GM19438 (cell line): ENCODE results near the gene DMBT1.

Experiments
- ATAC-seq: cut with Tn5 transposase; IDR thresholded peaks from one replicate; pipeline ENCODE4 v1.9.1; 2021; ENCODE audit warnings: low read depth; ENCODE audit not compliant: unreplicated experiment

The DMBT1 gene

DNA sequence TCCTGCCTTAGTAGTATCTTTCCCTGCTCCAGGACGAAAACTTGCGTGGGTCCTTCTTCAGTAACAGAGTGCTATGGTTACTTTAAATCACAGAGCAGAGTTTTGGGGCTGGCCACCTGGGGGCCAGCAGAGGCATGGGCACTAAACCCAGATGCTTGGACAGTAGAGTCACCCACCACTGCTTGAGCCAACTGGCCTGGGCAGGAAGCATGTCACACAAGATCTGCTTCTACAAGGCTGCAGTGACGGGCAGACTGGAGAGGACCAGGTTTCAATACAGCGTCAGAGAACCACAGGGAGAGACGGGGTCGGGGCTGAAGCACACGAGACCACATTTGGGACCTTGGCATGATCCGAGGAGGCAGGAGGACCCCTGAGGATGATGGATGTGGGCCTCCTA, 14.3 kb upstream of the DMBT1 start:
- no peak for ATAC-seq

DNA sequence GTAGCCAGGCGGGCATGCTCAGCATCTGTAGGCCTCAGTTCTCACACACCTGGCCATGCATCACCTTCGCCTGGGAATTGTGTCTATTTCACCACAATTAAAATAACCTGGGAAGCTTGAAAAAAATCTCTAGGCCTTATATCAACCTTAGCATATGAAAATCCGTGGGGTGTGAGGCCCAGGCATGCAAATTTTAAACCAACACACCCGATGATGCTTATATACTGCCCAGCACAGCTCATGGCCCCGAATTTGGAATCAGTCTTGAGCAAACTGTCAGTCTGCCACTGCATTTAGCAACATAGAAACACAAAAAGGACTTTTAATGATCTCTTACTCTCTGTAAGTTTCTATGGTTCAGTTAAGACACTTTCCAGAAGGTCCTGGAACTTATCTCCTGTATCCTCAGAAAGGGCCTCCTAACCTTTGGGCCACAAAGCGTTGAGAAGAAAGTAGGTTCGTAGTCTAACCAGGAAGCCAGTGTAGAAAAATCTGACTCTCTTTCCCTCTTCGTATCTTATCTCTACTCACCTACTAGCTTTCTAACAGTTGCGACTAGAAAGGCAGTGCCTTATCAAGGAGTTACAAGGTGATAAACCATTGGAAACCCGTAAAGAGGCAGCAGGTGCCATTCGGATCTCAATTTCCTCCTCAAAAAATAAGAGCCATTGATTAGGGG, 12.0 kb upstream of the DMBT1 start:
- no peak for ATAC-seq

DNA sequence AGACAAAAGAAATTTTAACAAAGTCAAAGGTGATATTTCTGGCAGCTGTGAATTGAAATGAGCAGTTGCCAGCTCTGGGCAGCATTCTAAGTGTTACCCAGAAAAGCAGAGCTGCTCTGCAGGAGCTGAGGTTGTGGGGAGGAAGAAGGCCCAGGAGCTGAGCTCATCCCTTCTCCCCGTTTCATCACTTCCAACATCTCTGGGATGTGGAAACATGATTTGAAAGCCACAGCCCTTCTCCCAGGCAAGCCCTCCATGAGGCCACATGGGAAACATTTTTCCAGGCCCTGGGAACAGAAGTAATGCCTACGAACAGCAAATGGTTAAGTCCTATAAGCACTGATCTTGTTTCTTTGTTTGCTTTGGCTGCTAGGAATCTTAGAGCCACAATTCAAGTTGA, 10.9 kb upstream of the DMBT1 start:
- no peak for ATAC-seq

DNA sequence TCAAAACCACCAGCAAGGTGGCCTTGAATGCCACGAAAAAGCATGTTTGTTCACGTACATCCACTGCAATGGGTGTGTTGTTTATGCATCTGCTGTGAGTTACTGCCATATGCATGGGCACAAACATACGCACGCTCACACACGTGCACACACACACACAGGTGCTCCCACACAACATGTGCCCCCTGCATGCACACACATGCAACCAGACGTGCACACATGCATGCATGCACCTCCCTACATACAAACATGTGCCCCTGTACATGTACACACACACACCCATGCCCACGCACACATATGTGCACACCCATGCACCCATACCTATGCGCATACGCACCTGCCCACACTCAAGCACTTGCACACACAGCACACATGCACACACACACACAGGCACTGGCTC, 10.1 kb upstream of the DMBT1 start:
- ATAC-seq = no peak

DNA sequence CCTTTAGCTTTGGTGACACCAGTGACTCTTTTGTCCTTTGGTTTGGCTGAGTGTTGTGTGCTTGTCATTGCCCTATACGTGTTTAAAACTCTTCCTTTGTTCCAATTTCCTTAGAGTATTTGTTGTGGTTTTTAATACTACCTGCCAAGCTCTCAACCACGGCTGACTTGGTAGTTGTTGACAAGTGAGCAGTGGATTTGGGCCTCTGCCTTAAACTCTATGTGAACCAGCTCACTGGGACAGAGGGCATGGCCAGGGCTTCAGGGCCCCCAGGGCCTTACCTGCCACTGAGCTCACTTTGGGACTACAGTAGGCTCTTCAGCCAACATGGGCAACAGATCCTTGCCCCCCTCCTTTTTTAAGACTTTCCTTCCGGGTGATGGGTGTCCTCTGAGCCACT, 9.6 kb upstream of the DMBT1 start:
- ATAC-seq = no peak

DNA sequence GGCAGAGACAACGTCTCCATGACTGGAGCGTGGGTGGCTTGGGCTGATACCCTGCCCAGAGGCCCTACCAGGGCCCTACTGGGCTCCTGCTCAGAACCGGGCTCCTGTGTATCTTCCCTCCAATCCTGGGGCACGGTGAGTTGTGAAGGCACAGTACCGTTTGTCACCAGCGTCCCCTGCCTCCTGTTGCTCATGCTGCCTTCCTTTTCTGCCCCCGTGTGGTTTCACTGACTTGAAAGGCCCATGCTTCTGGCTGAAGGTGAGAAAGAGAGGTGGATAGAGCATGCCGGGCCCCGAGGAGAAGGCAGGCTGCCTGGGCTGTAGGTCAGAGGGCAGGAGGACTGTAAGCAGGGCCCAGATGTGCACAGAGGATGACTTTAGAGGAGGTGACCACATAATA, 9.1 kb upstream of the DMBT1 start:
- no peak for ATAC-seq

DNA sequence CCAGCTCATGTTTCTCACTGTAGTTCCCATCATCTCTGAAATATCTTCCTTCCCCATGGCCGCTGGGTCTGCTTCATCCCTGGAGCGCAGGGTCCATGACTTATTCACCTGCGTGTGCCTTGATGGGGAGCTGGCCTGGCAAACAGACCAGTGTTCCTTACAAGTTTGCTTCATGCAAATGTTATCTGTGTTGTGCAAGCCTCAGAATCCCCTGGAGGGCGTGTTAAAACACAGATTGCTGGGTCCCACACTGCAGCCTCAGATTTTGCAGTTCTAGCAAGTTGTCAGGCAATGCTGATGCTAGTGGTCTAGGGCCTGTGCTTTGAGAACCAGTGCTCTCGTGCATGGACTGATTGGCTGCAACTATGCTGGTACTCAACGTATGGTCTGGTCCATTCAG, 7.2 kb upstream of the DMBT1 start:
- ATAC-seq = no peak

DNA sequence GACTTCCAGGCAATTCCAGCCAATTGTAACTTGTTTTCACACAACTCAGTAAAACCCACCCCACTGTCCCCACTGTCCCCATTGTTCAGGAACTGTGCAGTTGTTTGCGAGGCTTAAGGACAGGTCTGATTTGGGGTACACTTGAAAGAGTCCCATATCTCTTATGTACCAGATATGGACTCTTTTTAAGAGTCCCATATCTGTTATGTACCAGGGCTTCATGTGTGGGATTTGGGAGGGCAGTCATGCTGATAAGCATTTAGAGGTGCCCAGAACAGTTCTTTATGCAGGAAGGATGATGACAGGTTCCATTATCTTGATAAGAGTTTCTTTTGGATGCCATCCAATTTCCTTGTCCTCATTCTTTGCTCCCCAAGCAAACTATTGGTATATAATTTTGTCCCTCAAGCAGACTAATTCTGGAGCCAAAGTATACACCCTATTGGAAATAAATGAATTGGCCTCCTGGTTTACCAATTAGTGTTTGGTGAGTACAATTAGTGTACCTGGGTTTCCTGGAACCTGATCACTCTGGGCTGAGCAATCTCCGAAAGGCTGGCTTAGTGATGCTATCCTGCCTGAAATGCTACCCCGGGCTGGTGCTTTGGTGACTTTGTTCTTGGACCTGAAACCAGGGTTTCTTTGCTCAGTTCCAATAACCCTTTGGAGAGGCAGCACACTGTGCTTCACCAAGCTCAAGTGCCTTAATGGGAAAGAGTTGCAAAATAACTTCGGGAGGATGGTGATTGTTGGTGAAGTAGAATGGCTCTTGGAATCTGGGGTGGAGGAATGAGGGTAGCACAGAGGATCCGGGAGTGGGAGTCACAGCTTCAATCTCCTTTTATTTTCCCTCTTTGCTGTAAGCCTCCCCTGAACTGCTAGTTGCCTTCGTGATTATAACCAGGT, 6.2 kb upstream of the DMBT1 start:
- no peak for ATAC-seq

DNA sequence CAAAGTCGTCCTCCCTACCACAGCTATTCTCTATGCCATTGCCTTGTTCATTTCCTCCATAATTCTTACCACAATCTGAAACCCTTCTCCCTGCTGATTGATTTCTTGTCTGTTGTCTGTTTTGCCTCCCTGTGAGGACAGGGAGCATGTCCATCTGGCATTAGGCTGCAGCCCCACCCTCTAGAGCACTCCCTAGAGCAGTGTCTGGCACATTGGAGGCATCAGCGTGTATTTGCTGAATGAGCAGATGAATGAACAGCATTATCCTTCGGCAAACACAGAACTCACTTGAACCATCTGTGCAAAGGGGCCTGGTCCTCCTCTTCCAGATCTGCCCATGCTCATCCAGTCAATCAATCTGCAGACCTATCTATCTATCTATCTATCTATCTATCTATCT, 5.1 kb upstream of the DMBT1 start:
- no peak for ATAC-seq

DNA sequence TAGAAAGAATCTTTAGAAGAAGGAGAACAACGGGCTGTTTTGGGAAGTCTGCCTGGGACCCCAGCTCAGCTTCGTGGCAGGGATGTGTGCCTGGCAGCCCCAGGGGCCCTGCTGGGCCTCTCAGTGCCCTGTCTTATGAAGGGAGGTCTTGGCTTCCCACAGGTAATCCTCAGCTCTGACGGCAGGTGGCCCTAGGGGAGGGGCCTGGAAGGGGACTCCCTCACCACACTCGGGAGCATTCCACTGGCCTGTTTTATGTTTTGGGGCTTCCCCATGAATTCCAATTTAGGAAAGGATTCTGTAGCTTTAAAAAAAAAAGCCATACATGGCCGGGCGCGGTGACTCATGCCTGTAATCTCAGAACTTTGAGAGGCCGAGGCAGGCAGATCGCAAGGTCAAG, 3.0 kb upstream of the DMBT1 start:
- no peak for ATAC-seq

DNA sequence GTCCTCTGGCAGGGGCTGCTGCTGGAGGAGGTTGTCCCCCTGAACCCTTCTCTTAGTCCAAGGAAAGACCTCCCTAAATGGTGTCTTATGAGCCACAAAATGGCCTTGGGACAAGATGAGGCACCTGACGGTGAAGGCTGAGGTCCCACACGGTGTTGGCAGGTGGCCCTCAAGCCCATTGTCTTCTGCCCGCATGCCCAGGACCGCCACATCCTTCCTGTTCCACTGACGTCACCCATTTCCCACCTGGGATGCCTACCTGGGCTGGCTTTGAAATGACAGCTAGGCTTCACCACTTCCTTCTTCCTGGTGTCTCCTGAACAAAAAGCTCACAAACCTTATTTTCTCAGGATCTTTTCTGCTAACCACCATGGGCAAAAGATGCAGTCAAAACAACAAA, 2.1 kb upstream of the DMBT1 start:
- no peak for ATAC-seq

DNA sequence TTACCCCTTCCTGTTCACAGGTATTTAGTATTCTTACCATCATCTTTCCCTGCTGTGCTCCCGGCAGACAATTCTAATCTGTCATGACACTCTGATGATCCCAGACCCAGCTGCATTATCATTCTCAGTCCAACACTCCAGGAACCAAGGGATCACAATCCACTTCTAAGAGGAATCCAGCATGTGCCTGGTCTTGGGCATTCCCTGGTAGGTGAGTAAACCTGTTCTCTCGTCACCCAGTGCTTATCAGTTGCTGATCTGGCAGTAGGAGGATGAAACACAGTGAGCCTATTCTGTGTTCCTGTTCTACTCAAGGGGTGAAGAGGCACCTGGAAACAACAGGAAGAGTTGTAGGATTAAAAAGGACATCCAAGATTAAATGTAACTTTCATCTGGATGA, 1.3 kb upstream of the DMBT1 start:
- no peak for ATAC-seq

DNA sequence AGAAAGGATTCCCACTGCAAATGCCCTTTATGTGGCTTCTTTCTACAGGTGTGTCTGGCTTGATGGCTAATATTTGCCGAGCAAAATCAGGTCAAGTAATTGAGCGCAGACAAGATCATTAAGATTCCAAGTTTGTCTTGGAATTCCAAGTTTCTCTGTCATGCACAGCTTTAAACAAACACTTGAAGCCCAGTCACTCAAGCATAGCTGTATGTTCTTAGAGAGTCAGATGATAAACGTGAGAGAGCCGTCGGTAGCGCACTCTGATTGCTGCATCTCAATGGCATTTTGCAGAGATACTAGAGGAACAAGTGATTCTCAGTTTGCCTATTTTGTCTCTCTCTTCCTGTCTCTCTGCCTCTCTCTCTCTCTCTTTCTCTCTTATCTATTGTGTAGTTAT, 658 bp downstream of the DMBT1 start:
- ATAC-seq = no peak

DNA sequence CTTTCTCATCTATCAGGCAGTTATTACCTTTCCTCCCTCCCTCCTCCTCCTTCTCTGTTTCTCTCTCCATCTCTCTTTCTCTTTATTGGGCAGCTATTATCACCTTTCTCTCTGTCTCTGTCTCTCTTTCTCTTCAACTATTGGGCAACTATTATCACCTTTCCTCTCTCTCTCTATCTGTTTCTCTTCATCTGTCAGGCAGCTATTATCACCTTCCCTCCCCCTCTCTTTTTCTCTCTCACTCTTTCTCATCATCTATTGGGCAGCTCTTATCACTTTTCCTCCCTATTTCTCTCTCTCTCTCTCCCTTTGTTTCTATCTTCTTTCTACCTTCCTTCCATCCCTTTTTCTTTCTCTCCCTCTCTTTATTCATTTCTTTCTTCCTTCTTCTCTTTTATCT, 1.2 kb downstream of the DMBT1 start:
- no peak for ATAC-seq

DNA sequence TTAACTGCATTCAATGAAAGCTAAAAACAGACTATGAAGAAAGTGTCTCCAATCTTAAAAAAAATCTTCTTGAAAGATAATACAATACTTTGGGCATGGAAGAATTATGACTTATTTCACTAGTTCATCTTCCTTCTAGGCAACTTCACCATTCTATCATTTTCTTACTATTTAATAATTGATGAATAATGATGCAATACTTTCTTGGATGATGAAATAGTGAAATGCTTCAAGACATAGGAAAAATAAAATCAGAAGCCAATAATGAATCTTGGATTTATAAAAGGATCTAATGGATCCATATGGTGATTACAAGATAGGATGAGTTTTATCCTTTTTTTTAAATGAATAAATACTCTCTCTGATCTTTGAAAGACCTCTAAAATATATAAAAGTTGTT, 4.4 kb downstream of the DMBT1 start:
- ATAC-seq = no peak

DNA sequence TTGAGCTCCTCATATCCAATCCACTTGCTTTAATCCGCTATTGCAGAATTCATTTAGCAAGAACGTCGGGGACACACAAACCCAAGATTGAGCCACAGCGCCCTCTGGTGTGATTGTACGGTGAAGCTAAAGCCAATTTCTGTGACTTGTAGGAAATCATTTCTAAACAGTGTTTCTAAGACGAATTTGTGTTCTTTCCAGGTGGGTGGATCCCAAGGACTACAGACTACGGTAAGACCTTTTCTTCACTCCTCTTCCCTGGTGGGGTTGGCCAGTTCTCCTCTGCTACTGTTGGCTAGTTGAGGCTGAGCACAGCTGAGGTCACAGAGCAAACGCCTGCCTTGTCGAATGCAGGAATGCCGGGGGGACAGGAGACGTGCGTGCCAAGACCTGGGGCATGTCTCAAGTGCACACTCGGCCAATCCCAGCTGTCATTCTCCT, 5.2 kb downstream of the DMBT1 start:
- no peak for ATAC-seq

DNA sequence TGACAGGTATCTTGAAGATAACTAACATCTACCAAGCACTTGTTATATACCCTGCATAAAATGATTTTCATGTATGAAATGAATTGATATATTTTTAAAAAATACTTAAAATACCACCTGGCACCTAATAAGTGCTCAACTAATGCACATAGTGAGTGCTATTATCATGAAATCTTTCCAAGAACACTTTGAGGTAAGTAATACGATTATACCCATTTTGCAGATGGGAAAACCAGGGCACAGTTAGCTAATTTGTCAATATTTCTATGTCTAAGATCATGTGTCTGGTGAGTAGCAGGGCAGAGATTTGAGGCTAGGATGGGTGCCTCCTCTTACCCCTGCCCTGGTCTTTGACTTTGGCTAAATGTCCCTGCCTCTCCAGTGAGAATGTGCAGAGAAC, 6.1 kb downstream of the DMBT1 start:
- no peak for ATAC-seq

DNA sequence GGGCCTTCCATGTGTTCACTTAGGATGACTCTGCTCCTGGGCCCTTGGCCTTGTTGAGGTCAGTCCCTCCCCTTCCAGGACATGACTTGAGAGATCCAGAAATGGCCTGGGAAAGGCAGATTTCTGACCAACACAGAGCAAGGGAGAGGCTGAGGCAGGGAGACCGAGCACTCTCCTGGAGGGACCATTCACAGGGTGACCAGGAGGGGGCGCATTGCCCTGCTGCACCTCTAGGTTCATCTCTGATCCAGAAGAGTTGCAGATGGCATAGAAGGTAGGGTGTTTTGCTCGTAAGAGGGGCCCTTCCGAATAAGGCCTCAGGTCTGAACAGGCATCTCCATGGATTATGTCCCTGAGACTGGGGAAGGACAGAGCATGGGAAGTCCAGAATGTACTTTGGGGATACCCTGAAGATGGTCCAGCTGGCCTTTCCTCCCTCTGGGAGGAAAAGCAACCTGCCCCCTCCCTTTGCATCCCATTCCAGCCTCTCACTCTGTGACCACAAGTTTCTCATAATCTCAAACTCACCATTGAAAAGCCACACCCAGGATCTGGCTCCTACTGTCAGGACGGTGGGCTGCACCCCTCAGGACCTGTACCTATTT, 6.6 kb downstream of the DMBT1 start:
- no peak for ATAC-seq

DNA sequence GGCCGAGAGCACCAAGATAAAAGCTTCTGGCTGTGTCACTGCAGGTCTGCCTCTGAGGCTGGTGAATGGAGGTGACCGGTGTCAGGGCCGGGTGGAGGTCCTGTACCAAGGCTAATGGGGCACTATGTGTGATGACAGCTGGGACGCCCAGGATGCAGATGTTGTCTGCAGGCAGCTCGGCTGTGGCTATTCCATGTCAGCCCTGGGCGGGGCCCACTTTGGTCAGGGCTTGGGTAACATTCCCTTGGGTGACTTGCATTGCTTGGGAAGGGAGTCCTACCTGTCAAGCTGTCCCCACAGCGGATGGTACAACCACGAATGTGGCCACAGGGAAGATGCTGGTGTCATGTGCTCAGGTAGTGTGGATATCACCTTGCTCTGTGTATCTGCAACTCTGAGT, 8.0 kb downstream of the DMBT1 start:
- no peak for ATAC-seq

DNA sequence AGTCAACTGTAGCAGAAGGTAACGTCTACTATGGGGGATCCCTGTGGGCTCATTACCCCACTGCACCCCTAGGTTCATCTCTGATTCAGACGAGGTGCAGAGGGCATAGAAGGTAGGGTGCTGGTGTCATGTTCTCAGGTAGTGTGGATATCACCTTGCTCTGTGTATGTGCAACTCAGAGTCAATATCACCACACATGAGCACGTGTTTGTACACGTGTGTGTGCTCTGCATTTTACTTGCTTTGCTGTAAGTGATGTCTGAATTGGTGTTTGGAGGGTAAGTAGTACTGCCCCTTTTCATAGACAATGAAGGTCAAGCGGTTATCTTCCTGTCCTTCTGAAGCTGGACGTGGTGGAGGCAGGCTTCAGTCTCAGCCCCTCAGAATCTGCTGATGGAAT, 10.4 kb downstream of the DMBT1 start:
- ATAC-seq = no peak

DNA sequence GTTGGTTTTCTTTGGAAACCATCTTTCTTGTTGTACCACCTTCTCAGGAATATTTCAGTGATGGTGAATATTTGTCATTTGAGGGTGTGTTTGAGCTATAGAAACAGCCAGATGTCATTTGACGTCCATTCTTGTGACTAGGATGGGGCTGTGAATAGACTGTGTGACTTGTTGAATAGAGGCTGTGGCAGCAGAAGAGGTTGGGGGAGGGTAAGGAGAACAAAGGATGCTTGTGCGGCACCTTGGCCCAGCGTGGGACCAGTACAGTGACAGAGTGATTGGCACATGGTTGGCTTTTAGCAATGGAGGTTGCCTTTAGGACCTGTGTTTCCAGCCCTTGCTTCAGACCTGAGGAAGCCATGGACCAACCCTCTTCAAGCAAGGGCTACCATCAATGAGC, 11.3 kb downstream of the DMBT1 start:
- no peak for ATAC-seq

DNA sequence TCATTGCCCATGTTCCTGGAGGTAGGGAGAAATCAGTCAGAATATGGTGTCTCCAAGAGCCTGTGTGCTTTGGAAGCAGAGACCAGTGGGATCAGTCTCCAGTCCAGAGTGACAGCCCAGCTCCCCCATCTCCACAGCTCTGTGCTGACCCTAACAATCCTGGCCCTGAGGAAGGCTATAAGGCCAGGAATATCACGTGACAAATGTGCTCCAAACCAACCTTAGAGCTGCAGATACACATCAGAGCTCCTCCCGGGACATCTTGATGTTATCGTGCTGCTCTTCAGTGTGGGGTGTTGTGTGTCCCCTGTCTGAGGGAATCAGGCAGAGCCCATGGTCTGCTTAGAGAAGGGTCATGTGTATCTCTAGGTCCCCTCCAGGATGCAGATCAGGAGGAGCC, 15.2 kb downstream of the DMBT1 start:
- ATAC-seq = no peak
